Measurements from ENCODE around the gene METRN. TPM values are rescaled to one million over a fixed set of nuclear protein-coding genes. Genes with fewer than 3 reads are reported as not detected.

METRN gene
- total and polyA plus RNA-seq, 7 experiments from 2014 or later, result 3.7 to 5.1 (median 4.8) TPM

- Mint-ChIP-seq H3K36me3 (peaks cover 0 to 10% (median 3%) of the 10 kb centered on the region in 5 donors), H3K9me3 (no peaks in the 10 kb centered on the region), H3K4me3 (peak overlapping the region in 2 of 10 donors; percentile 45 to 51), H3K27me3 (peaks cover 0 to 7% (median 0%) of the 10 kb centered on the region in 5 donors), H3K27ac (no peak overlapping the region), H3K4me1 (peaks cover 0 to 14% (median 5%) of the 10 kb centered on the region in 7 donors)
- Histone ChIP-seq H3K4me1 (ENCODE audit: control insufficient read depth in 2 of 2, insufficient read depth in 2 of 2, low read length in 2 of 2) (no peaks in the 10 kb centered on the region), H3K27me3 (ENCODE audit: control insufficient read depth in 2 of 2, insufficient read depth in 2 of 2, low read length in 2 of 2) (no peaks in the 10 kb centered on the region), H3K9me3 (ENCODE audit: control insufficient read depth in 2 of 3, low read length in 3 of 3) (no peaks in the 10 kb centered on the region), H3K27ac (ENCODE audit: low read depth, low read length) (no peak overlapping the region), H3K36me3 (ENCODE audit: control insufficient read depth in 2 of 3, insufficient read depth in 3 of 3, low read length in 3 of 3) (peaks cover 0 to 53% (median 3%) of the 10 kb centered on the region in 3 experiments), H3K4me3 (ENCODE audit: low read length) (no peak overlapping the region)
- intact Hi-C loops (cut with micrococcal nuclease), result no loop called here
- DNase-seq, result no peak
- POLR2A ChIA-PET, result interaction anchor here (0.6 to 3.1 kb wide), 4 partner anchors 21 to 537 kb away, joined by 3 to 12 read pairs (median 3); no protein-coding TSS in a partner anchor
- CTCF ChIA-PET, result no interaction called here
- ATAC-seq, result no peak
These were observed 40.6 kb upstream of the METRN start for GRCh38 chr16:674214-674881.

- H3K27ac ChIP-seq (ENCODE audit: low read depth, low read length), result no peak within 1 kb of the TSS
- H3K27me3 Mint-ChIP-seq, result peaks cover 0 to 7% (median 0%) of the 10 kb centered on the region in 5 donors
- no peaks in the 10 kb centered on the region for H3K9me3 ChIP-seq (ENCODE audit: control insufficient read depth in 2 of 3, low read length in 3 of 3)
- no peaks in the 10 kb centered on the region for H3K27me3 ChIP-seq (ENCODE audit: control insufficient read depth in 2 of 2, insufficient read depth in 2 of 2, low read length in 2 of 2)
- no peaks in the 10 kb centered on the region for H3K9me3 Mint-ChIP-seq
- no peak within 1 kb of the TSS for H3K27ac Mint-ChIP-seq
- H3K4me3 Mint-ChIP-seq, result peak within 1 kb of the TSS in 7 of 10 donors; percentile 13 to 71 (median 51)
- H3K36me3 ChIP-seq (ENCODE audit: control insufficient read depth in 2 of 3, insufficient read depth in 3 of 3, low read length in 3 of 3), result peaks cover 0 to 47% (median 2%) of the 10 kb centered on the region in 3 experiments
- intact Hi-C loops (cut with micrococcal nuclease), result no loop called here
- ChIA-PET CTCF (no interaction called here), POLR2A (interaction anchor here (0.6 to 3.1 kb wide), 5 partner anchors 9 to 538 kb away, joined by 3 to 12 read pairs (median 3); partner anchors contain the start of gene JMJD8)
- H3K4me3 ChIP-seq (ENCODE audit: low read length), result no peak within 1 kb of the TSS
- H3K4me1 ChIP-seq (ENCODE audit: control insufficient read depth in 2 of 2, insufficient read depth in 2 of 2, low read length in 2 of 2), result no peaks in the 10 kb centered on the region
- peaks cover 0 to 8% (median under 1%) of the 10 kb centered on the region in 5 donors for H3K36me3 Mint-ChIP-seq
- H3K4me1 Mint-ChIP-seq, result peaks cover 0 to 14% (median 4%) of the 10 kb centered on the region in 7 donors
- no peak for DNase-seq
- ATAC-seq, result no peak
These were observed 39.7 kb upstream of the METRN start, which contains the start of gene RHBDL1 for GRCh38 chr16:674968-675883. RHBDL1 (plus strand) TSS chr16:675671; CDS start chr16:675791, 120 bp downstream.

- H3K27ac ChIP-seq (ENCODE audit: low read depth, low read length), result no peak overlapping the region
- peaks cover 0 to 7% (median 0%) of the 10 kb centered on the region in 5 donors for H3K27me3 Mint-ChIP-seq
- no peaks in the 10 kb centered on the region for H3K9me3 Mint-ChIP-seq
- ChIA-PET POLR2A (interaction anchor here (0.9 to 3.1 kb wide), 5 partner anchors 8 to 20 kb away, joined by 3 to 12 read pairs (median 3); partner anchors contain the start of genes JMJD8 and RHOT2), CTCF (no interaction called here)
- H3K27me3 ChIP-seq (ENCODE audit: control insufficient read depth in 2 of 2, insufficient read depth in 2 of 2, low read length in 2 of 2), result no peaks in the 10 kb centered on the region
- peaks cover 0 to 39% (median 0%) of the 10 kb centered on the region in 3 experiments for H3K36me3 ChIP-seq (ENCODE audit: control insufficient read depth in 2 of 3, insufficient read depth in 3 of 3, low read length in 3 of 3)
- no peak for ATAC-seq
- intact Hi-C loops (cut with micrococcal nuclease), result no loop called here
- H3K4me3 Mint-ChIP-seq, result peak overlapping the region in 1 of 10 donors; percentile 60
- peaks cover 0 to 7% (median 0%) of the 10 kb centered on the region in 5 donors for H3K36me3 Mint-ChIP-seq
- no peak overlapping the region for H3K4me3 ChIP-seq (ENCODE audit: low read length)
- H3K9me3 ChIP-seq (ENCODE audit: control insufficient read depth in 2 of 3, low read length in 3 of 3), result no peaks in the 10 kb centered on the region
- peaks cover 0 to 16% (median 6%) of the 10 kb centered on the region in 7 donors for H3K4me1 Mint-ChIP-seq
- H3K27ac Mint-ChIP-seq, result no peak overlapping the region
- peaks cover 1 to 4% of the 10 kb centered on the region in 2 donors for H3K4me1 ChIP-seq (ENCODE audit: control insufficient read depth in 2 of 2, insufficient read depth in 2 of 2, low read length in 2 of 2)
- DNase-seq, result no peak
These were observed 38.9 kb upstream of the METRN start for GRCh38 chr16:675884-676564.

- ChIA-PET POLR2A (interaction anchor here (0.7 to 3.1 kb wide), 5 partner anchors 8 to 53 kb away, joined by 3 to 12 read pairs (median 3); partner anchors contain the start of gene RHOT2), CTCF (no interaction called here)
- H3K9me3 Mint-ChIP-seq, result no peaks in the 10 kb centered on the region
- H3K4me1 Mint-ChIP-seq, result peaks cover 3 to 21% (median 12%) of the 10 kb centered on the region in 7 donors
- Histone ChIP-seq H3K36me3 (ENCODE audit: control insufficient read depth in 2 of 3, insufficient read depth in 3 of 3, low read length in 3 of 3) (peaks cover 0 to 37% (median 0%) of the 10 kb centered on the region in 3 experiments), H3K9me3 (ENCODE audit: control insufficient read depth in 2 of 3, low read length in 3 of 3) (no peaks in the 10 kb centered on the region), H3K4me1 (ENCODE audit: control insufficient read depth in 2 of 2, insufficient read depth in 2 of 2, low read length in 2 of 2) (peaks cover 5 to 6% of the 10 kb centered on the region in 2 donors), H3K27me3 (ENCODE audit: control insufficient read depth in 2 of 2, insufficient read depth in 2 of 2, low read length in 2 of 2) (no peaks in the 10 kb centered on the region), H3K4me3 (ENCODE audit: low read length) (no peak overlapping the region), H3K27ac (ENCODE audit: low read depth, low read length) (no peak overlapping the region)
- peaks cover 0 to 5% (median 0%) of the 10 kb centered on the region in 5 donors for H3K36me3 Mint-ChIP-seq
- H3K27ac Mint-ChIP-seq, result no peak overlapping the region
- peaks cover 0 to 7% (median 0%) of the 10 kb centered on the region in 5 donors for H3K27me3 Mint-ChIP-seq
- no peak for ATAC-seq
- intact Hi-C loops (cut with micrococcal nuclease), result no loop called here
- H3K4me3 Mint-ChIP-seq, result peak overlapping the region in 3 of 10 donors; percentile 17 to 60 (median 41)
- DNase-seq, result no peak
These were observed 38.4 kb upstream of the METRN start for GRCh38 chr16:676565-676902.

- CTCF ChIA-PET, result no interaction called here
- H3K9me3 ChIP-seq (ENCODE audit: control insufficient read depth in 2 of 3, low read length in 3 of 3), result no peaks in the 10 kb centered on the region
- no peaks in the 10 kb centered on the region for H3K27me3 ChIP-seq (ENCODE audit: control insufficient read depth in 2 of 2, insufficient read depth in 2 of 2, low read length in 2 of 2)
- POLR2A ChIA-PET, result interaction anchor here (0.7 to 3.1 kb wide), 4 partner anchors 9 to 53 kb away, joined by 3 to 12 read pairs (median 4); partner anchors contain the start of gene RHOT2
- Mint-ChIP-seq H3K4me3 (peak overlapping the region in 5 of 10 donors; percentile 12 to 60 (median 19)), H3K27ac (no peak overlapping the region), H3K4me1 (peaks cover 5 to 25% (median 14%) of the 10 kb centered on the region in 7 donors), H3K36me3 (peaks cover 0 to 7% (median 0%) of the 10 kb centered on the region in 5 donors), H3K9me3 (no peaks in the 10 kb centered on the region), H3K27me3 (peaks cover 0 to 7% (median 0%) of the 10 kb centered on the region in 5 donors)
- intact Hi-C loops (cut with micrococcal nuclease), result no loop called here
- H3K36me3 ChIP-seq (ENCODE audit: control insufficient read depth in 2 of 3, insufficient read depth in 3 of 3, low read length in 3 of 3), result peaks cover 0 to 37% (median 0%) of the 10 kb centered on the region in 3 experiments
- DNase-seq, result peak in 1 of 9 donors; percentile 61
- H3K27ac ChIP-seq (ENCODE audit: low read depth, low read length), result no peak overlapping the region
- peaks cover 5 to 10% of the 10 kb centered on the region in 2 donors for H3K4me1 ChIP-seq (ENCODE audit: control insufficient read depth in 2 of 2, insufficient read depth in 2 of 2, low read length in 2 of 2)
- H3K4me3 ChIP-seq (ENCODE audit: low read length), result no peak overlapping the region
- ATAC-seq, result no peak
These were observed 38.0 kb upstream of the METRN start for GRCh38 chr16:676913-677312.

Data from naive thymus-derived CD4-positive, alpha-beta T cell (primary cell).